ENCODE data around the gene ARL15. TPM values are rescaled to one million over a fixed set of nuclear protein-coding genes. Genes with fewer than 3 reads are reported as not detected.

The ARL15 gene
- total and polyA plus RNA-seq, 2 donors (not counting 3 experiments of a cell fraction or from before 2014, with no cell fraction given), result 11.9 to 24.4 TPM

DNA sequence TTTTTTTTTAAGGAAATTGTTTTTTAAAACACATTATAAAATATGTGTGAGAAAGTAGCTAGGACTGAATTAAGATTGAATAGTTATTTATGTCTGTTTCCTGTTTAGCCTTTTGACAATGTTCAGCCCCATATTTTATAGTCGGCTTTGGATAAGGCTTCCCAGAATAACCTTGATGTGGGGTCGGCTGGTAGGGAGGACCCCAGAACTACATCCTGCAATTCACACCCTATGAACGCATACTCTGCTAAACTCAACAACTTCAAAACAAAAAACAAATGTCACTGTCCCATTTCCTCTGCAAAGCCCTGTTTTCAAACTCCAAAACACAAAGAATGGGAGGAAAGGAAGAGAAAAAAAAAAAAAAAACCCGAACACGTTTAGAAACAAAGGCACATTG lies 63.1 kb downstream of the ARL15 start:
- FAIRE-seq (peak; percentile 53), DNase-seq (ENCODE audit: low read depth, low spot score) (peak; percentile 54)
- ChIA-PET CTCF (interaction anchor here (0.7 to 4.3 kb wide), 7 partner anchors 11 to 913 kb away, joined by 3 to 24 read pairs (median 5); partner anchors contain the start of gene GPX8), POLR2A (interaction anchor here (0.7 to 1.9 kb wide), 2 partner anchors 63 to 66 kb away, joined by 3 to 6 read pairs; partner anchors contain the start of gene ARL15)
- no peaks in the 10 kb centered on the region for H4K20me1 ChIP-seq (replicated peaks; ENCODE audit: control insufficient read depth, extremely low read depth, insufficient read depth, low read length)
- no peak overlapping the region for H3K4me3 ChIP-seq (replicated peaks in 1 of 3; ENCODE audit: insufficient read depth in 1 of 3, low read depth in 1 of 3, low read length in 3 of 3)
- H3K9me3 ChIP-seq (replicated peaks; ENCODE audit: control insufficient read depth, insufficient read depth, low read length), result no peaks in the 10 kb centered on the region
- H3K9me1 ChIP-seq (replicated peaks; ENCODE audit: control insufficient read depth, extremely low read depth, insufficient read depth, low read length), result no peaks in the 10 kb centered on the region
- no peaks in the 10 kb centered on the region for H3K36me3 ChIP-seq (ENCODE audit: control insufficient read depth in 2 of 2, extremely low read depth in 1 of 2, insufficient read depth in 2 of 2, low read length in 2 of 2)
- H3K4me1 ChIP-seq (ENCODE audit: control insufficient read depth, extremely low read depth, insufficient read depth, low read length), result peaks cover 14% of the 10 kb centered on the region
- no peak overlapping the region for H3K9ac ChIP-seq (replicated peaks; ENCODE audit: extremely low read depth, insufficient read depth, low read length)
- intact Hi-C loops (cut with micrococcal nuclease), result loop anchor here (5.0 to 10.0 kb wide), 2 partner anchors 598 to 625 kb away; no protein-coding TSS in a partner anchor
- H3K27ac ChIP-seq (ENCODE audit: insufficient read depth, low read depth, low read length), result no peak overlapping the region
- H3K79me2 ChIP-seq (ENCODE audit: control insufficient read depth, insufficient read depth, low read length), result no peaks in the 10 kb centered on the region
- H3K4me2 ChIP-seq (ENCODE audit: insufficient read depth, low read length), result peak overlapping the region; percentile 34
- H3K27me3 ChIP-seq (ENCODE audit: control insufficient read depth in 2 of 2, insufficient read depth in 2 of 2, low read length in 2 of 2), result no peaks in the 10 kb centered on the region
- dilution Hi-C loops (cut with MboI; ENCODE audit: extremely low pct_ligation_motif_present, low sequenced_read_pairs), result no loop called here
- BruUV-seq (replicated peaks), result no TSS peak
- TF ChIP-seq POLR2AphosphoS5 (IDR thresholded peaks at IDR 0.05; ENCODE audit: insufficient read depth, low read depth, low read length), result no peak
- no peak for TF ChIP-seq GATA2 (IDR thresholded peaks at IDR 0.05; ENCODE audit: insufficient read depth, insufficient read length, low read depth, low read length)
- TF ChIP-seq FOS (IDR thresholded peaks at IDR 0.05; ENCODE audit: borderline replicate concordance, insufficient read depth, low read length), result no peak
- no peak for TF ChIP-seq JUN (IDR thresholded peaks at IDR 0.05; ENCODE audit: borderline replicate concordance, insufficient read depth, insufficient read length, low read depth)
- no peak for TF ChIP-seq EZH2 (IDR thresholded peaks at IDR 0.05; ENCODE audit: borderline replicate concordance, low read depth, low read length, severe bottlenecking)
- TF ChIP-seq MYC (IDR thresholded peaks at IDR 0.05; ENCODE audit: low read depth, low read length), result no peak
- TF ChIP-seq, protein P1, sequence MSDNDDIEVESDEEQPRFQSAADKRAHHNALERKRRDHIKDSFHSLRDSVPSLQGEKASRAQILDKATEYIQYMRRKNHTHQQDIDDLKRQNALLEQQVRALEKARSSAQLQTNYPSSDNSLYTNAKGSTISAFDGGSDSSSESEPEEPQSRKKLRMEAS (IDR thresholded peaks at IDR 0.05; ENCODE audit: insufficient read depth, insufficient read length), result no peak
- no peak for TF ChIP-seq POLR2A (IDR thresholded peaks at IDR 0.05; ENCODE audit: low read depth, low read length)
- TF ChIP-seq, protein P2, sequence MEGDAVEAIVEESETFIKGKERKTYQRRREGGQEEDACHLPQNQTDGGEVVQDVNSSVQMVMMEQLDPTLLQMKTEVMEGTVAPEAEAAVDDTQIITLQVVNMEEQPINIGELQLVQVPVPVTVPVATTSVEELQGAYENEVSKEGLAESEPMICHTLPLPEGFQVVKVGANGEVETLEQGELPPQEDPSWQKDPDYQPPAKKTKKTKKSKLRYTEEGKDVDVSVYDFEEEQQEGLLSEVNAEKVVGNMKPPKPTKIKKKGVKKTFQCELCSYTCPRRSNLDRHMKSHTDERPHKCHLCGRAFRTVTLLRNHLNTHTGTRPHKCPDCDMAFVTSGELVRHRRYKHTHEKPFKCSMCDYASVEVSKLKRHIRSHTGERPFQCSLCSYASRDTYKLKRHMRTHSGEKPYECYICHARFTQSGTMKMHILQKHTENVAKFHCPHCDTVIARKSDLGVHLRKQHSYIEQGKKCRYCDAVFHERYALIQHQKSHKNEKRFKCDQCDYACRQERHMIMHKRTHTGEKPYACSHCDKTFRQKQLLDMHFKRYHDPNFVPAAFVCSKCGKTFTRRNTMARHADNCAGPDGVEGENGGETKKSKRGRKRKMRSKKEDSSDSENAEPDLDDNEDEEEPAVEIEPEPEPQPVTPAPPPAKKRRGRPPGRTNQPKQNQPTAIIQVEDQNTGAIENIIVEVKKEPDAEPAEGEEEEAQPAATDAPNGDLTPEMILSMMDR (IDR thresholded peaks at IDR 0.05; ENCODE audit: extremely low read depth in 1 of 2, insufficient read depth in 1 of 2, low read depth in 1 of 2, low read length in 2 of 2), result no peak
- H2AFZ ChIP-seq (ENCODE audit: low read depth, low read length), result no peak overlapping the region

Data from endothelial cell of umbilical vein (primary cell).